ENCODE results near the gene TAF11L4. TPM values are rescaled to one million over a fixed set of nuclear protein-coding genes. Genes with fewer than 3 reads are reported as not detected.

The TAF11L4 gene
- total and polyA plus RNA-seq, 2 of the 4 experiments (the other 2 are of a cell fraction) = not detected

DNA sequence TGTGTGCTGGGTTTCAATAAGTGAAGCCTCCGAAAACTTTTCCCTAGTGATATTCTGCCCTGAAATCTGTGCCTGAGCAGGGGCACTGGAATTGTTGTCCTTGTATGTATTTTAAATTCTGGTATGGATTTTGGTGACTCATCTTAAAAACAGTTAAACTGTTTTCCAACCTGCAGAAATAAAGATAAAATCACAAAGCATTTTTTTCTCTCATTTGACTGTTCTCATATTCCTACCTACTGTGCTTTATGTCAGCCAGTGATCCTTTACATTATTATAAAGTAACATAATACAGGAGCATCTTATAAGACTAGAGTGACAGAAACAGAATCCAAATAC is 34.5 kb upstream of the TAF11L4 start:
- H3K14ac ChIP-seq (replicated peaks; ENCODE audit: low read depth, low read length) = no peak overlapping the region
- H4K91ac ChIP-seq (ENCODE audit: insufficient read depth, low read depth, low read length) = no peak overlapping the region
- no peak overlapping the region for H2AK9ac ChIP-seq (replicated peaks; ENCODE audit: low read depth, low read length, poor library complexity)
- no peaks in the 10 kb centered on the region for H4K20me1 ChIP-seq (ENCODE audit: insufficient read depth, low read length)
- no TSS peak for BruUV-seq (replicated peaks)
- H2AFZ ChIP-seq (replicated peaks; ENCODE audit: low read length, poor library complexity) = no peak overlapping the region
- WGBS, 2 experiments (ENCODE audit: extremely low coverage in 2 of 2, insufficient read length in 1 of 2) = no CpG with 5 or more reads among the region's 1 CpG
- no peak overlapping the region for H3K4me3 ChIP-seq (ENCODE audit: insufficient read depth, low read depth, low read length)
- H2BK15ac ChIP-seq (ENCODE audit: low read depth, low read length) = no peak overlapping the region
- dilution Hi-C loops (cut with HindIII; ENCODE audit: low sequenced_read_pairs, unreplicated experiment) = no loop called here
- ChIA-PET CTCF (no interaction called here), POLR2A (ENCODE audit: unreplicated experiment) (no interaction called here)
- H4K5ac ChIP-seq (ENCODE audit: low read depth, low read length) = no peak overlapping the region
- H3K79me1 ChIP-seq (ENCODE audit: low read depth in 1 of 2, low read length in 2 of 2) = no peaks in the 10 kb centered on the region
- no peak overlapping the region for H3K18ac ChIP-seq (ENCODE audit: low read depth, low read length)
- H3K4me1 ChIP-seq (ENCODE audit: control insufficient read depth, insufficient read depth, low read length) = no peaks in the 10 kb centered on the region
- ATAC-seq (ENCODE audit: low read depth) (no peak), DNase-seq (no peak)
- in situ Hi-C loops (cut with MboI; ENCODE audit: low sequenced_read_pairs) = no loop called here
- no peak overlapping the region for H4K8ac ChIP-seq (ENCODE audit: low read depth in 2 of 2, low read length in 2 of 2)
- H2BK5ac ChIP-seq (ENCODE audit: low read depth, low read length, poor library complexity, severe bottlenecking) = no peak overlapping the region
- H2BK120ac ChIP-seq (ENCODE audit: low read depth, low read length) = no peak overlapping the region
- H3K9ac ChIP-seq (ENCODE audit: low read depth, low read length) = no peak overlapping the region
- no peak overlapping the region for H3K27ac ChIP-seq (ENCODE audit: insufficient read depth, low read length)
- no peak overlapping the region for H3K4me2 ChIP-seq (ENCODE audit: low read depth, low read length)
- no peak overlapping the region for H2BK20ac ChIP-seq (ENCODE audit: low read depth, low read length)
- H3K23ac ChIP-seq (ENCODE audit: low read depth, low read length) = no peak overlapping the region
- H3K4ac ChIP-seq (ENCODE audit: low read depth, low read length) = no peak overlapping the region
- intact Hi-C loops (cut with micrococcal nuclease) = no loop called here
- H3K36me3 ChIP-seq (ENCODE audit: control insufficient read depth, insufficient read depth, low read length) = no peaks in the 10 kb centered on the region
- no peaks in the 10 kb centered on the region for H3K9me1 ChIP-seq (ENCODE audit: insufficient read depth, low read length)
- H3K56ac ChIP-seq (ENCODE audit: extremely low read depth, insufficient read depth, low read length) = no peak overlapping the region
- H3K27me3 ChIP-seq (ENCODE audit: control insufficient read depth, insufficient read depth, low read length) = peaks cover 3% of the 10 kb centered on the region; the same call in 1 of the 2 replicates
- TF ChIP-seq RAD21 (IDR thresholded peaks at IDR 0.05; ENCODE audit: low read length) = no peak
- no peak for TF ChIP-seq FOS (IDR thresholded peaks at IDR 0.05; ENCODE audit: low read depth, low read length)
- no peak for TF ChIP-seq MXI1 (IDR thresholded peaks at IDR 0.05; ENCODE audit: borderline replicate concordance, low read depth, low read length)
- TF ChIP-seq CHD1 (IDR thresholded peaks at IDR 0.05; ENCODE audit: low read depth, low read length) = no peak
- no peak for TF ChIP-seq MAFK (IDR thresholded peaks at IDR 0.05; ENCODE audit: low read depth, low read length)
- no peak for TF ChIP-seq BHLHE40 (IDR thresholded peaks at IDR 0.05; ENCODE audit: low read depth, low read length)
- TF ChIP-seq RFX5 (IDR thresholded peaks at IDR 0.05; ENCODE audit: low read depth, low read length) = no peak
- TF ChIP-seq MAZ (IDR thresholded peaks at IDR 0.05; ENCODE audit: borderline replicate concordance, low read depth, low read length) = no peak
- no peak for TF ChIP-seq POLR2A (IDR thresholded peaks at IDR 0.05; ENCODE audit: low read depth, low read length)
- TF ChIP-seq, protein P1, sequence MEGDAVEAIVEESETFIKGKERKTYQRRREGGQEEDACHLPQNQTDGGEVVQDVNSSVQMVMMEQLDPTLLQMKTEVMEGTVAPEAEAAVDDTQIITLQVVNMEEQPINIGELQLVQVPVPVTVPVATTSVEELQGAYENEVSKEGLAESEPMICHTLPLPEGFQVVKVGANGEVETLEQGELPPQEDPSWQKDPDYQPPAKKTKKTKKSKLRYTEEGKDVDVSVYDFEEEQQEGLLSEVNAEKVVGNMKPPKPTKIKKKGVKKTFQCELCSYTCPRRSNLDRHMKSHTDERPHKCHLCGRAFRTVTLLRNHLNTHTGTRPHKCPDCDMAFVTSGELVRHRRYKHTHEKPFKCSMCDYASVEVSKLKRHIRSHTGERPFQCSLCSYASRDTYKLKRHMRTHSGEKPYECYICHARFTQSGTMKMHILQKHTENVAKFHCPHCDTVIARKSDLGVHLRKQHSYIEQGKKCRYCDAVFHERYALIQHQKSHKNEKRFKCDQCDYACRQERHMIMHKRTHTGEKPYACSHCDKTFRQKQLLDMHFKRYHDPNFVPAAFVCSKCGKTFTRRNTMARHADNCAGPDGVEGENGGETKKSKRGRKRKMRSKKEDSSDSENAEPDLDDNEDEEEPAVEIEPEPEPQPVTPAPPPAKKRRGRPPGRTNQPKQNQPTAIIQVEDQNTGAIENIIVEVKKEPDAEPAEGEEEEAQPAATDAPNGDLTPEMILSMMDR (conservative IDR thresholded peaks at IDR 0.05; ENCODE audit: low read depth, low read length) = no peak
- no peak for TF ChIP-seq SMC3 (IDR thresholded peaks at IDR 0.05; ENCODE audit: low read depth, low read length)
- TF ChIP-seq, protein P2, sequence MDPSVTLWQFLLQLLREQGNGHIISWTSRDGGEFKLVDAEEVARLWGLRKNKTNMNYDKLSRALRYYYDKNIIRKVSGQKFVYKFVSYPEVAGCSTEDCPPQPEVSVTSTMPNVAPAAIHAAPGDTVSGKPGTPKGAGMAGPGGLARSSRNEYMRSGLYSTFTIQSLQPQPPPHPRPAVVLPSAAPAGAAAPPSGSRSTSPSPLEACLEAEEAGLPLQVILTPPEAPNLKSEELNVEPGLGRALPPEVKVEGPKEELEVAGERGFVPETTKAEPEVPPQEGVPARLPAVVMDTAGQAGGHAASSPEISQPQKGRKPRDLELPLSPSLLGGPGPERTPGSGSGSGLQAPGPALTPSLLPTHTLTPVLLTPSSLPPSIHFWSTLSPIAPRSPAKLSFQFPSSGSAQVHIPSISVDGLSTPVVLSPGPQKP (IDR thresholded peaks at IDR 0.05; ENCODE audit: borderline replicate concordance, low read depth, low read length) = no peak
- TF ChIP-seq NFE2L2 (IDR thresholded peaks at IDR 0.05; ENCODE audit: low read depth, low read length) = no peak
- TF ChIP-seq CEBPB (IDR thresholded peaks at IDR 0.05; ENCODE audit: low read depth, low read length) = no peak
- TF ChIP-seq RCOR1 (IDR thresholded peaks at IDR 0.05; ENCODE audit: insufficient replicate concordance, low read length) = no peak
- TF ChIP-seq, protein P3, sequence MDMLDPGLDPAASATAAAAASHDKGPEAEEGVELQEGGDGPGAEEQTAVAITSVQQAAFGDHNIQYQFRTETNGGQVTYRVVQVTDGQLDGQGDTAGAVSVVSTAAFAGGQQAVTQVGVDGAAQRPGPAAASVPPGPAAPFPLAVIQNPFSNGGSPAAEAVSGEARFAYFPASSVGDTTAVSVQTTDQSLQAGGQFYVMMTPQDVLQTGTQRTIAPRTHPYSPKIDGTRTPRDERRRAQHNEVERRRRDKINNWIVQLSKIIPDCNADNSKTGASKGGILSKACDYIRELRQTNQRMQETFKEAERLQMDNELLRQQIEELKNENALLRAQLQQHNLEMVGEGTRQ (IDR thresholded peaks at IDR 0.05; ENCODE audit: low read depth, low read length) = no peak
- no peak overlapping the region for H2AK5ac ChIP-seq (ENCODE audit: low read depth, low read length)
- H3K9me3 ChIP-seq (ENCODE audit: control insufficient read depth, insufficient read depth, low read length) = no peaks in the 10 kb centered on the region
